Endothelial cell of umbilical vein (primary cell): ENCODE results near the gene ATRIP.

Source experiments
- POLR2AphosphoS5 ChIP-seq: IDR thresholded peaks from 2 replicates; pipeline ENCODE4 v1.6.1; 2012; ENCODE audit warnings: low read depth, mild to moderate bottlenecking, control low read depth, low read length, moderate library complexity; ENCODE audit not compliant: insufficient read depth
- TF ChIP-seq, protein P1 (sequence below), 2 donors: IDR thresholded peaks; 1 replicate in 1 of 2; 2 replicates in 1 of 2; pipeline ENCODE4 v1.5.1; 2011; ENCODE audit warnings: low read length in 2 of 2, mild to moderate bottlenecking in 2 of 2, moderate library complexity in 2 of 2, control low read depth in 1 of 2, inconsistent platforms in 1 of 2, low read depth in 1 of 2; ENCODE audit not compliant: insufficient read depth in 1 of 2; ENCODE audit errors: extremely low read depth in 1 of 2

DNA sequence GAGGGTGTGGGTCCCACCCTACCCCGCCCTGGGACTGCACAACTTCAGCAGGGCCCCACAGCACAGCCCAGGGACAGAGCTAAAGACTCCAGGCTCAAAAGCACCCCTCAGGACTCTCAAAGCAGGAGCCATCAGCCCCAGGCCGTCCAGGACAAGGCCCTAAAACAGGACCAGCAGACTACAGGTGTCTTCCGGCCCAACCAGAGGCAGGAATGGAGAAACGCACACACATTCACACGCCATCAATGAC is 26.1 kb downstream of the ATRIP start:
- TF ChIP-seq, protein P1, sequence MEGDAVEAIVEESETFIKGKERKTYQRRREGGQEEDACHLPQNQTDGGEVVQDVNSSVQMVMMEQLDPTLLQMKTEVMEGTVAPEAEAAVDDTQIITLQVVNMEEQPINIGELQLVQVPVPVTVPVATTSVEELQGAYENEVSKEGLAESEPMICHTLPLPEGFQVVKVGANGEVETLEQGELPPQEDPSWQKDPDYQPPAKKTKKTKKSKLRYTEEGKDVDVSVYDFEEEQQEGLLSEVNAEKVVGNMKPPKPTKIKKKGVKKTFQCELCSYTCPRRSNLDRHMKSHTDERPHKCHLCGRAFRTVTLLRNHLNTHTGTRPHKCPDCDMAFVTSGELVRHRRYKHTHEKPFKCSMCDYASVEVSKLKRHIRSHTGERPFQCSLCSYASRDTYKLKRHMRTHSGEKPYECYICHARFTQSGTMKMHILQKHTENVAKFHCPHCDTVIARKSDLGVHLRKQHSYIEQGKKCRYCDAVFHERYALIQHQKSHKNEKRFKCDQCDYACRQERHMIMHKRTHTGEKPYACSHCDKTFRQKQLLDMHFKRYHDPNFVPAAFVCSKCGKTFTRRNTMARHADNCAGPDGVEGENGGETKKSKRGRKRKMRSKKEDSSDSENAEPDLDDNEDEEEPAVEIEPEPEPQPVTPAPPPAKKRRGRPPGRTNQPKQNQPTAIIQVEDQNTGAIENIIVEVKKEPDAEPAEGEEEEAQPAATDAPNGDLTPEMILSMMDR (IDR thresholded peaks at IDR 0.05; ENCODE audit: extremely low read depth in 1 of 2, insufficient read depth in 1 of 2, low read depth in 1 of 2, low read length in 2 of 2): no peak
- TF ChIP-seq POLR2AphosphoS5: no peak
